CD4-positive, CD25-positive, alpha-beta regulatory T cell (primary cell): Measurements from ENCODE around the gene LRRC41. TPM values are rescaled to one million over a fixed set of nuclear protein-coding genes. Genes with fewer than 3 reads are reported as not detected.
A peak's percentile ranks its signal among the peaks of the same experiment; 100 is the strongest.
"Not testable (repeated sequence)": the region's sequence is repeated elsewhere in the genome, so short reads cannot be mapped to it uniquely, and the experiment has no call there.

ENCODE experiments used
- ATAC-seq, 2 donors: fragments of 150-1000 bp; cut with Tn5 transposase; one replicate each; pipeline ENCODE4 v1.10.0; 2021; ENCODE audit warnings: low read depth in 2 of 2, moderate number of reproducible peaks in 2 of 2, moderate library complexity in 1 of 2
- DNase-seq, 3 donors: peaks; one replicate each; pipeline versions ENCODE4 v3.0.0 to v3.0.0-alpha.2; 2012 to 2022; ENCODE audit warnings: mixed read lengths in 1 of 3
- H3K27ac ChIP-seq: one replicate; pipeline ENCODE4 v1.7.0; 2013; ENCODE audit warnings: mild to moderate bottlenecking, low read length; ENCODE audit not compliant: insufficient read depth, poor library complexity, severe bottlenecking
- H3K27me3 ChIP-seq: one replicate; pipeline ENCODE4 v1.7.0; 2013; ENCODE audit warnings: low read length; ENCODE audit not compliant: control insufficient read depth, insufficient read depth
- H3K36me3 ChIP-seq: one replicate; pipeline ENCODE4 v1.7.0; 2013; ENCODE audit warnings: mild to moderate bottlenecking, low read length, moderate library complexity; ENCODE audit not compliant: control insufficient read depth, insufficient read depth
- H3K4me1 ChIP-seq: 2 replicates; pipeline ENCODE4 v1.7.0; 2013; ENCODE audit warnings: mild to moderate bottlenecking, low read length; ENCODE audit not compliant: insufficient read depth, control insufficient read depth, poor library complexity, severe bottlenecking
- H3K4me3 ChIP-seq: one replicate; pipeline ENCODE4 v1.7.0; 2013; ENCODE audit warnings: low read depth, mild to moderate bottlenecking, low read length, moderate library complexity
- H3K9me3 ChIP-seq, 2 experiments: 1 replicate in 1 of 2; 2 replicates in 1 of 2; pipeline ENCODE4 v1.7.0; 2013; ENCODE audit warnings: low read length in 2 of 2, mild to moderate bottlenecking in 1 of 2, moderate library complexity in 1 of 2; ENCODE audit not compliant: control insufficient read depth in 2 of 2
- H3K27ac Mint-ChIP-seq, 3 donors: one replicate each; pipeline ENCODE4 v1.8.0; 2020 to 2022; ENCODE audit warnings: mild to moderate bottlenecking in 3 of 3, mixed read lengths in 3 of 3, moderate library complexity in 2 of 3
- H3K27me3 Mint-ChIP-seq: one replicate; pipeline ENCODE4 v1.8.0; 2022; ENCODE audit warnings: mild to moderate bottlenecking, mixed read lengths
- H3K36me3 Mint-ChIP-seq: one replicate; pipeline ENCODE4 v1.8.0; 2020; ENCODE audit warnings: mixed read lengths
- H3K4me1 Mint-ChIP-seq, 4 donors: one replicate each; pipeline ENCODE4 v1.8.0; 2020 to 2022; ENCODE audit warnings: mixed read lengths in 4 of 4, mild to moderate bottlenecking in 1 of 4
- H3K4me3 Mint-ChIP-seq, 4 donors: one replicate each; pipeline ENCODE4 v1.8.0; 2020 to 2022; ENCODE audit warnings: mild to moderate bottlenecking in 4 of 4, mixed read lengths in 4 of 4, moderate library complexity in 3 of 4
- H3K9me3 Mint-ChIP-seq, 7 donors: one replicate each; pipeline ENCODE4 v1.8.0; 2020 to 2022; ENCODE audit warnings: mixed read lengths in 7 of 7, mild to moderate bottlenecking in 3 of 7, moderate library complexity in 2 of 7
- polyA plus RNA-seq, 4 donors: library from polyadenylated mRNA; unstranded; fragments of 300-500 nt; fragmentation: Illumina TruSeq; gene quantifications; one replicate each; pipeline ENCODE4 v1.2.3, GENCODE V29; 2021
- total RNA-seq: library from RNA; stranded (reverse); gene quantifications from one replicate; pipeline ENCODE4 v1.2.3, GENCODE V29; 2022

LRRC41 gene
- total and polyA plus RNA-seq, 5 donors from 2014 or later = 35.0 to 51.3 (median 50.4) TPM

DNA sequence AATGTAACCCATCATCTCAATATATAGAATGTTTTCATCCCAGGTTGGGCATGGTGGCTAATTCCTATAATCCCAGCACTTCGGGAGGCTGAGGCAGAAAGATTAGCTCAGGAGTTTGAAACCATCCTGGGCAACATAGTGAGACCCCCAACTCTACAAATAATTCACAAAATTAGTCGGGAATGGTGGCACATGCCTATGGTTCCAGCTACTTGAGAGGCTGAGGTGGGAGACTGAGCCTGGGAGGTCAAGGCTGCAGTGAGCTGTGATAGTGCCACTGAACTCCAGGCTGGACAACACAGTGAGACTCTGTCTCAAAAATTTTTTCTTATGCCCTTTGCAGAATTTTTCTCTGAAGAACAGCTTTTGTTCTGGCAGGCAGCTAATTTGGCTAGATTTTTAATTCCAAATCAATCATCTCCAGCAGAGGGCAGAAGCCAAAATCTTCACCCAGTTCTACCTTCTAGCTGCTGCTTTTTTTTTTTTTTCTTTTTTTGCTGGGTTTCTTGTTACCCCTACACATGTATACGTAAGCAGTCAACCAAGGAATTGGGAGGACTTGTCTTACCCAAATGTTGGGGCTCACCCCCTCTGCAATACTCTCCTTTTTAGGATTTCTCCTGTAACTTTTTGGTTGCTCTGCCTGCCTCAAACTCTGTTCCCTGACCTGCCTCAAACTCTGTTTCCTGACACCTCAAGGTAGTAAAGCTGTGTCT lies 58.6 kb downstream of the LRRC41 start:
- H3K36me3 ChIP-seq = no peaks in the 10 kb centered on the region
- no peaks in the 10 kb centered on the region for H3K9me3 ChIP-seq
- no peak overlapping the region for H3K27ac ChIP-seq
- Mint-ChIP-seq H3K4me1 (peaks cover 0 to 23% (median 12%) of the 10 kb centered on the region in 4 donors), H3K27ac (peak overlapping the region in 1 of 3 donors; percentile 9), H3K4me3 (peak overlapping the region in 2 of 4 donors; percentile 21 to 43), H3K27me3 (no peaks in the 10 kb centered on the region), H3K36me3 (no peaks in the 10 kb centered on the region), H3K9me3 (peaks cover 0 to 2% (median 0%) of the 10 kb centered on the region in 7 donors)
- ATAC-seq (no peak), DNase-seq (peak in 2 of 3 donors; percentile 39 to 66)
- H3K4me3 ChIP-seq = no peak overlapping the region
- peaks cover 17% of the 10 kb centered on the region for H3K4me1 ChIP-seq
- no peaks in the 10 kb centered on the region for H3K27me3 ChIP-seq

DNA sequence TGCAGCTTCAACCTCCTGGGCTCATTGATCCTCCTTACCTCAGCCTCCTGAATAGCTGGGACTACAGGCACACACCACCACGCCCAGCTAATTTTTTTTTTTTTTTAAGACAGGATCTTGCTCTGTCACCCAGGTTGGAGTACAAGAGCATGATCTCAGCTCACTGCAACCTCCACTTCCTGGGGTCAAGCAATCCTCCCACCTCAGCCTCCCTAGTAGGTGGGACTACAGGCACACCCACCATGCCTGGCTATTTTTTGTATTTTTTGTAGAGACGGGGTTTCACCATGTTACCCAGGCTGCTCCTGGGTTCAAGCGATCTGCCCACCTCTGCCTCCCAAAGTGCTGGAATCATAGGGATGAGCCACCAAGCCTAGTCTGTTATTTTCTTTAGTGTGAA lies 59.6 kb downstream of the LRRC41 start:
- not testable (repeated sequence) for H3K27me3 Mint-ChIP-seq, H3K36me3 Mint-ChIP-seq, H3K27ac Mint-ChIP-seq, H3K9me3 Mint-ChIP-seq, H3K27me3 ChIP-seq, ATAC-seq, H3K4me3 ChIP-seq, H3K36me3 ChIP-seq, DNase-seq, H3K4me3 Mint-ChIP-seq, H3K9me3 ChIP-seq, H3K27ac ChIP-seq
- H3K4me1 ChIP-seq = peaks cover 17% of the 10 kb centered on the region
- peaks cover 0 to 21% (median 11%) of the 10 kb centered on the region in 4 donors for H3K4me1 Mint-ChIP-seq

DNA sequence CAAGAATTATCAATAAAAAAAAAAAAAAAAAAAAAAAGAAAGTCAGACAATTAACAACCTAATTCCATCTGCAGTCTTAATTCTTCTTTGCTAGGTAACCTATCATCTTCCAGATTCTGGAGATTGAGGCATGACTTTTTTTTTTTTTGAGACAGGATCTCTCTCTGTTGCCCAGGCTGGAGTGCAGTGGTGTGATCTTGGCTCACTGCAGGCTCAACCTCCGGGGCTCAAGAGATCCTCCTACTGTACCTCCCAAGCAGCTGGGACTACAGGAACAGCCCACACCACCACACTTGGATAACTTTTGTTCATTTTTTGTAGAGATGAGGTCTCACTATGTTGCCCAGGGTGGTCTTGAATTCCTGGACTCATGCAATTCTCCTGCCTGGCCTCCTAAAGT lies 60.5 kb downstream of the LRRC41 start:
- no peaks in the 10 kb centered on the region for H3K9me3 ChIP-seq

DNA sequence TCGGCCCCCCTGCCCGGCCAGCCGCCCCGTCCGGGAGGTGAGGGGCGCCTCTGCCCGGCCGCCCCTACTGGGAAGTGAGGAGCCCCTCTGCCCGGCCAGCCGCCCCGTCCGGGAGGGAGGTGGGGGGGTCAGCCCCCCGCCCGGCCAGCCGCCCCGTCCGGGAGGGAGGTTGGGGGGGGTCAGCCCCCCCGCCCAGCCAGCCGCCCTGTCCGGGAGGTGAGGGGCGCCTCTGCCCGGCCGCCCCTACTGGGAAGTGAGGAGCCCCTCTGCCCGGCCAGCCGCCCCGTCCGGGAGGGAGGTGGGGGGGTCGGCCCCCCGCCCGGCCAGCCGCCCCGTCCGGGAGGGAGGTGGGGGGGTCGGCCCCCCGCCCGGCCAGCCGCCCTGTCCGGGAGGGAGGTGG lies 61.7 kb downstream of the LRRC41 start:
- not testable (repeated sequence) for H3K9me3 Mint-ChIP-seq, DNase-seq, H3K36me3 ChIP-seq, ATAC-seq, H3K4me3 Mint-ChIP-seq, H3K27ac Mint-ChIP-seq, H3K27me3 Mint-ChIP-seq, H3K4me3 ChIP-seq, H3K4me1 ChIP-seq, H3K27me3 ChIP-seq, H3K9me3 ChIP-seq, H3K27ac ChIP-seq, H3K36me3 Mint-ChIP-seq, H3K4me1 Mint-ChIP-seq

More for the DNA sequence above, 60.5 kb downstream of the LRRC41 start:
- Mint-ChIP-seq H3K27ac (no peak overlapping the region), H3K4me1 (peaks cover 0 to 18% (median 9%) of the 10 kb centered on the region in 4 donors), H3K9me3 (peaks cover 0 to 2% (median 0%) of the 10 kb centered on the region in 7 donors), H3K27me3 (peaks cover 4% of the 10 kb centered on the region), H3K4me3 (no peak overlapping the region), H3K36me3 (no peaks in the 10 kb centered on the region)
- no peak for ATAC-seq
- Histone ChIP-seq H3K36me3 (no peaks in the 10 kb centered on the region), H3K4me1 (peaks cover 12% of the 10 kb centered on the region), H3K4me3 (no peak overlapping the region), H3K27ac (no peak overlapping the region), H3K27me3 (no peaks in the 10 kb centered on the region)
- DNase-seq = no peak

DNA sequence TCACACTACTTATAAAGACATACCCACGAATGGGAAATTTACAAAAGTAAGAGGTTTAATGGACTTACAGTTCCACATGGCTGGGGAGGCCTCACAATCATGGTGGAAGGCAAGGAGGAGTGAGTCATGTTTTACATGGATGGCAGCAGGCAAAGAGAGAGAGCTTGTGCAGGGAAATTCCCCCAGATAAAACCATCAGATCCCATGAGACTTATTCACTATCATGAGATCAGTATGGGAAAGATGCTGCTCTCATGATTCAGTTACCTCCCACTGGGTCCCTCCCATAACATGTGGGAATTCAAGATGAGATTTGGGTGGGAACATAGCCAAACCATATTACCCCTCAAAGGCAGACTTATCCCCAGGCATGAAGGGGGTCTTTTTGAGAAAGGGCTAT lies 64.6 kb downstream of the LRRC41 start:
- H3K27ac Mint-ChIP-seq, H3K9me3 ChIP-seq, H3K36me3 ChIP-seq, ATAC-seq, H3K27ac ChIP-seq, H3K36me3 Mint-ChIP-seq, H3K4me3 ChIP-seq, DNase-seq, H3K27me3 Mint-ChIP-seq, H3K4me1 ChIP-seq, H3K4me3 Mint-ChIP-seq, H3K4me1 Mint-ChIP-seq, H3K9me3 Mint-ChIP-seq, H3K27me3 ChIP-seq: not testable (repeated sequence)

DNA sequence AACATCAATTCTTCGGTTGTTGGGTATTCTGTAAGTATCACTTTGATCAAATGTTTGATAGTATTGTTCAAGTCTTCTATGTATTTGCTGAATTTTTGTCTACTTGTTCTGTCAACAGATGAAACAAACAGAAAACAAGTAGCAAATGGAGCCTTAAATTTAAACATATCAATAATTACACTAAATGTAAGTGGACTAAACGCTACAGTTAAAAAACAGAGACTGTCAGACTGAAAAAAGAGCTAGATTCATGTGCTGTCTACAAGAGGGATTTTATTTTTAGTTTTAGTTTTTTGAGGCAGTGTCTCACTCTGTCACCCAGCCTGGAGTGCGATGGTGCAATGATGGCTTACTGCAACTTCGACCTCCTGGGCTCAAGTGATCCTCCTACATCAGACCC lies 66.5 kb downstream of the LRRC41 start:
- no peak overlapping the region for H3K27ac ChIP-seq
- H3K36me3 ChIP-seq = no peaks in the 10 kb centered on the region
- H3K27me3 ChIP-seq = peaks cover 3% of the 10 kb centered on the region
- H3K9me3 Mint-ChIP-seq = peaks cover 0 to 3% (median 0%) of the 10 kb centered on the region in 7 donors
- ATAC-seq = no peak
- no peak for DNase-seq
- H3K4me1 ChIP-seq = no peaks in the 10 kb centered on the region
- no peaks in the 10 kb centered on the region for H3K36me3 Mint-ChIP-seq
- peaks cover 0 to 5% of the 10 kb centered on the region in 2 experiments for H3K9me3 ChIP-seq
- H3K4me1 Mint-ChIP-seq = no peaks in the 10 kb centered on the region
- peaks cover 9% of the 10 kb centered on the region for H3K27me3 Mint-ChIP-seq
- no peak overlapping the region for H3K27ac Mint-ChIP-seq
- no peak overlapping the region for H3K4me3 ChIP-seq
- H3K4me3 Mint-ChIP-seq = no peak overlapping the region

DNA sequence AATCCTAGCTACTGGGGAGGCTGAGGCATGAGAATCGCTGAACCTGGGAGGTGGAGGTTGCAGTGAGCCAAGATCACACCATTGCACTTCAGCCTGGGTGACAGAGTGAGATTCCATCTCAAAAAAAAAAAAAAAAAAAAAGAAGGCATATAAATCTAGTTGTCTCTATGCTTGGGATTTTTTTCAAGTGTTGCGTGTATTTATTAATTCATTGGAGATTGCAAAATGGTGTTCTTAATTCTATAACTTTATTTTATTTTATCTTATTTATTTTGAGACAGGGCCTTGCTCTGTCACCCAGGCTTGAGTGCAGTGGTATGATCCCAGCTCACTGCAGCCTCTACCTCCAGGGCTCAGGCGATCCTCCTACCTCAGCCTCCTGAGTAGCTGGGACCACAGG lies 72.2 kb downstream of the LRRC41 start:
- H3K4me1 ChIP-seq, H3K27me3 Mint-ChIP-seq, H3K27ac Mint-ChIP-seq, H3K36me3 ChIP-seq, H3K27me3 ChIP-seq, H3K27ac ChIP-seq, H3K4me3 ChIP-seq, H3K4me1 Mint-ChIP-seq, H3K9me3 Mint-ChIP-seq, H3K36me3 Mint-ChIP-seq, H3K9me3 ChIP-seq, ATAC-seq, DNase-seq, H3K4me3 Mint-ChIP-seq: not testable (repeated sequence)
